Keratinocyte (primary cell): ENCODE measurements around the gene RGS6.

Source experiments
- CTCF ChIP-seq, 3 experiments: IDR thresholded peaks in 1 of 3; conservative IDR thresholded peaks in 1 of 3; optimal IDR thresholded peaks in 1 of 3; 2 replicates in 2 of 3; 3 replicates in 1 of 3; pipeline versions ENCODE3 to v1.5.1; 2011; ENCODE audit warnings: low read length in 3 of 3, mild to moderate bottlenecking in 3 of 3, moderate library complexity in 2 of 3, control low read depth in 1 of 3, inconsistent platforms in 1 of 3; ENCODE audit not compliant: insufficient read depth in 2 of 3; ENCODE audit errors: extremely low read depth in 1 of 3
- EZH2 ChIP-seq: IDR thresholded peaks from one replicate; pipeline ENCODE4 v1.6.1; 2012; ENCODE audit warnings: inconsistent platforms, mild to moderate bottlenecking, low read length, moderate library complexity

DNA sequence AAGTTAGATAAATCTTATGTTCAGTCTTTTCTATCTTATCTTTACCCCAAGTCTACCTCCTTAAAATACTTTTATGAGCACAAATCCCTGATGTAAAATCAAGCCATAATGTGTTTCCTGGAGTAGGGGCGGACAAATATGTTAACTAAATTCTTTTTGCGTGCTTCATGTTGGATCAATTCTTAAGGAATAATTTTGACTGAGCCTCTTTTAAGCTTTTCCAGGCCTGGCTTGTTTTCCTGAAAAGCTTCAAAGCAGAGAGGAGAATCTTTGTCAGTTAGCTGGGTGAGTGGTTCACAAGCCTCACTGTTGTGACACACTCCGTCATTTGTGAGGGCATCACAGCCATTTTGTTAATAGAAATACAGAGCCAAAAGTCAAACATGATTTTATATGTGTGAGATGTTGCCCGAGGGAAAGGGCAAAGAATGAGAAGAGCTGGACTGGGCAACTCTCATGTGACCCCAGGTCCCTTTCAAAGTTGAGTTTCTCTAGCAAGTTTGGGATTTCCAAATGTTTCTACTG is 468.9 kb downstream of the RGS6 start:
- TF ChIP-seq CTCF (optimal IDR thresholded peaks at IDR 0.05 in 1 of 3, IDR thresholded peaks at IDR 0.05 in 1 of 3, conservative IDR thresholded peaks at IDR 0.05 in 1 of 3; ENCODE audit: extremely low read depth in 1 of 3, insufficient read depth in 2 of 3, low read length in 3 of 3) (no peak), EZH2 (no peak)
